Activated T-cell treated with anti-CD3 and anti-CD28 coated beads, Interleukin-2, amount 50 U/mL, for 72 hours (primary cell): ENCODE results near the gene AGAP1. TPM values are rescaled to one million over a fixed set of nuclear protein-coding genes. Genes with fewer than 3 reads are reported as not detected.

Experiments used
- ATAC-seq, 2 donors: fragments of 150-1000 bp; cut with Tn5 transposase; replicated peaks in 1 of 2; 2 replicates each; pipeline ENCODE4 v1.10.0; 2021; ENCODE audit warnings: moderate library complexity in 2 of 2, mild to moderate bottlenecking in 1 of 2
- DNase-seq, 2 donors: peaks; one replicate each; pipeline ENCODE4 v3.0.0; 2021 to 2022; ENCODE audit warnings: mixed read lengths in 1 of 2
- H3K27ac Mint-ChIP-seq: one replicate; pipeline ENCODE4 v1.8.0; 2022; ENCODE audit warnings: mild to moderate bottlenecking, moderate library complexity, mixed read lengths
- H3K27me3 Mint-ChIP-seq: one replicate; pipeline ENCODE4 v1.8.0; 2022; ENCODE audit warnings: low read depth, mixed read lengths
- H3K36me3 Mint-ChIP-seq, 2 donors: one replicate each; pipeline ENCODE4 v1.8.0; 2022; ENCODE audit warnings: mixed read lengths in 2 of 2, mild to moderate bottlenecking in 1 of 2; ENCODE audit not compliant: insufficient read depth in 2 of 2
- H3K4me1 Mint-ChIP-seq: one replicate; pipeline ENCODE4 v1.8.0; 2022; ENCODE audit warnings: low read depth, mixed read lengths
- H3K4me3 Mint-ChIP-seq, 2 donors: one replicate each; pipeline ENCODE4 v1.8.0; 2022; ENCODE audit warnings: mild to moderate bottlenecking in 2 of 2, mixed read lengths in 2 of 2, moderate library complexity in 2 of 2
- H3K9me3 Mint-ChIP-seq, 2 donors: one replicate each; pipeline ENCODE4 v1.8.0; 2022; ENCODE audit warnings: mixed read lengths in 2 of 2
- total RNA-seq, 2 donors: library from RNA; stranded (reverse); gene quantifications; one replicate each; pipeline ENCODE4 v1.2.3, GENCODE V29; 2022

AGAP1 gene
- total RNA-seq, 2 donors from 2014 or later, result 0.74 to 2.9 TPM

- Mint-ChIP-seq H3K4me3 (peak overlapping the region; percentile 54 to 56), H3K27me3 (peaks cover 72% of the 10 kb centered on the region)
- ATAC-seq, result no peak
Measured at GRCh38 chr2:235495373-235496238, 1.8 kb downstream of the AGAP1 start.

GRCh38 chr2:235496239-235496621, 2.4 kb downstream of the AGAP1 start:
- Mint-ChIP-seq H3K4me1 (peaks cover 9% of the 10 kb centered on the region), H3K36me3 (peaks cover 3 to 7% of the 10 kb centered on the region in 2 donors), H3K27ac (no peak overlapping the region), H3K4me3 (no peak overlapping the region), H3K27me3 (peaks cover 71% of the 10 kb centered on the region), H3K9me3 (no peaks in the 10 kb centered on the region)
- ATAC-seq (no peak), DNase-seq (no peak)

More at GRCh38 chr2:235495373-235496238, 1.8 kb downstream of the AGAP1 start:
- Mint-ChIP-seq H3K4me1 (peaks cover 5% of the 10 kb centered on the region), H3K36me3 (peaks cover 3 to 7% of the 10 kb centered on the region in 2 donors), H3K9me3 (no peaks in the 10 kb centered on the region), H3K27ac (no peak overlapping the region)
- no peak for DNase-seq

GRCh38 chr2:235497096-235497495, 3.3 kb downstream of the AGAP1 start:
- Mint-ChIP-seq H3K27me3 (peaks cover 71% of the 10 kb centered on the region), H3K4me3 (no peak overlapping the region)
- ATAC-seq, result no peak

GRCh38 chr2:235498541-235498940, 4.7 kb downstream of the AGAP1 start:
- no peak for ATAC-seq
- peaks cover 71% of the 10 kb centered on the region for H3K27me3 Mint-ChIP-seq
- no peak overlapping the region for H3K27ac Mint-ChIP-seq
- no peak for DNase-seq
- H3K4me3 Mint-ChIP-seq, result no peak overlapping the region
- H3K4me1 Mint-ChIP-seq, result peaks cover 12% of the 10 kb centered on the region
- peaks cover 0 to 1% of the 10 kb centered on the region in 2 donors for H3K36me3 Mint-ChIP-seq
- H3K9me3 Mint-ChIP-seq, result no peaks in the 10 kb centered on the region

More at GRCh38 chr2:235497096-235497495, 3.3 kb downstream of the AGAP1 start:
- Mint-ChIP-seq H3K9me3 (no peaks in the 10 kb centered on the region), H3K27ac (no peak overlapping the region), H3K36me3 (peaks cover 3 to 7% of the 10 kb centered on the region in 2 donors), H3K4me1 (peaks cover 17% of the 10 kb centered on the region)
- no peak for DNase-seq

GRCh38 chr2:235498946-235499812, 5.3 kb downstream of the AGAP1 start:
- ATAC-seq (no peak), DNase-seq (no peak)
- no peak overlapping the region for H3K27ac Mint-ChIP-seq
- H3K36me3 Mint-ChIP-seq, result peaks cover 0 to 1% of the 10 kb centered on the region in 2 donors
- H3K4me1 Mint-ChIP-seq, result peaks cover 12% of the 10 kb centered on the region
- peaks cover 73% of the 10 kb centered on the region for H3K27me3 Mint-ChIP-seq
- no peak overlapping the region for H3K4me3 Mint-ChIP-seq
- no peaks in the 10 kb centered on the region for H3K9me3 Mint-ChIP-seq

- H3K27me3 Mint-ChIP-seq, result peaks cover 76% of the 10 kb centered on the region
- no peak overlapping the region for H3K27ac Mint-ChIP-seq
Measured at GRCh38 chr2:235500110-235500760, 6.4 kb downstream of the AGAP1 start.

GRCh38 chr2:235500761-235501672, 7.2 kb downstream of the AGAP1 start:
- no peak for DNase-seq

More at GRCh38 chr2:235500110-235500760, 6.4 kb downstream of the AGAP1 start:
- ATAC-seq (no peak), DNase-seq (no peak)
- Mint-ChIP-seq H3K4me1 (peaks cover 12% of the 10 kb centered on the region), H3K9me3 (no peaks in the 10 kb centered on the region), H3K36me3 (peaks cover 0 to 1% of the 10 kb centered on the region in 2 donors), H3K4me3 (no peak overlapping the region)

GRCh38 chr2:235501673-235502031, 7.8 kb downstream of the AGAP1 start:
- peak overlapping the region; percentile 52 to 60 for H3K4me3 Mint-ChIP-seq
- peaks cover 12% of the 10 kb centered on the region for H3K4me1 Mint-ChIP-seq
- H3K27ac Mint-ChIP-seq, result no peak overlapping the region
- DNase-seq, result no peak
- H3K36me3 Mint-ChIP-seq, result no peaks in the 10 kb centered on the region
- peak in 1 of 2 donors; percentile 33 for ATAC-seq
- peaks cover 66% of the 10 kb centered on the region for H3K27me3 Mint-ChIP-seq
- H3K9me3 Mint-ChIP-seq, result no peaks in the 10 kb centered on the region

More at GRCh38 chr2:235500761-235501672, 7.2 kb downstream of the AGAP1 start:
- peak; percentile 72 to 94 for ATAC-seq
- Mint-ChIP-seq H3K27ac (no peak overlapping the region), H3K9me3 (no peaks in the 10 kb centered on the region), H3K36me3 (no peaks in the 10 kb centered on the region), H3K4me1 (peaks cover 12% of the 10 kb centered on the region), H3K27me3 (peaks cover 72% of the 10 kb centered on the region), H3K4me3 (peak overlapping the region; percentile 36 to 52)

- H3K9me3 Mint-ChIP-seq, result peaks cover 0 to 1% of the 10 kb centered on the region in 2 donors
- H3K4me1 Mint-ChIP-seq, result peaks cover 12% of the 10 kb centered on the region
- H3K36me3 Mint-ChIP-seq, result no peaks in the 10 kb centered on the region
- peaks cover 60% of the 10 kb centered on the region for H3K27me3 Mint-ChIP-seq
- no peak for ATAC-seq
- DNase-seq, result no peak
- no peak overlapping the region for H3K27ac Mint-ChIP-seq
- H3K4me3 Mint-ChIP-seq, result no peak overlapping the region
Measured at GRCh38 chr2:235502336-235502735, 8.5 kb downstream of the AGAP1 start.

GRCh38 chr2:235504441-235505180, 10.8 kb downstream of the AGAP1 start:
- no peak overlapping the region for H3K27ac Mint-ChIP-seq
- DNase-seq, result no peak
- no peak for ATAC-seq
- peaks cover 0 to 1% of the 10 kb centered on the region in 2 donors for H3K9me3 Mint-ChIP-seq
- H3K27me3 Mint-ChIP-seq, result peaks cover 50% of the 10 kb centered on the region
- no peaks in the 10 kb centered on the region for H3K36me3 Mint-ChIP-seq
- peaks cover 12% of the 10 kb centered on the region for H3K4me1 Mint-ChIP-seq
- no peak overlapping the region for H3K4me3 Mint-ChIP-seq

GRCh38 chr2:235505181-235505741, 11.4 kb downstream of the AGAP1 start:
- DNase-seq (no peak), ATAC-seq (no peak)
- Mint-ChIP-seq H3K9me3 (peaks cover 0 to 1% of the 10 kb centered on the region in 2 donors), H3K4me3 (no peak overlapping the region), H3K27me3 (peaks cover 46% of the 10 kb centered on the region), H3K4me1 (peaks cover 12% of the 10 kb centered on the region), H3K36me3 (no peaks in the 10 kb centered on the region), H3K27ac (no peak overlapping the region)
